HepG2 (cell line): ENCODE measurements around the gene ASTN2. TPM values are rescaled to one million over a fixed set of nuclear protein-coding genes. Genes with fewer than 3 reads are reported as not detected.
"Not testable (repeated sequence)": the region's sequence is repeated elsewhere in the genome, so short reads cannot be mapped to it uniquely, and the experiment has no call there.

Source experiments
- ATAC-seq: fragments of 200-7000 bp; cut with Tn5 transposase; 3 replicates; pipeline ENCODE4 v1.9.1; 2020; ENCODE audit warnings: mild to moderate bottlenecking, moderate library complexity
- BruUV-seq: library from RNA; stranded (reverse); fragments of 400-500 nt; replicated peaks from 2 replicates; lab custom pipeline; 2021; lab: Mats Ljungman, UMichigan
- CTCF ChIA-PET: fragments of 300-600 bp; formaldehyde crosslinking; extraction: SDS; loops from one replicate; lab custom pipeline; 2021; ENCODE audit warnings: low total read pairs, inconsistent platforms, low intra/inter-chr PET ratio; lab: Yijun Ruan, JAX
- POLR2A ChIA-PET: fragments of 350-600 bp; sonication (Branson Sonifier 250); formaldehyde crosslinking; loops from one replicate; lab custom pipeline; 2020; ENCODE audit warnings: antibody characterized with exemption, inconsistent platforms; lab: Yijun Ruan, JAX
- DNase-seq: peaks from one replicate; pipeline ENCODE4 v3.0.0-alpha.2; 2015; ENCODE audit warnings: low spot score
- FAIRE-seq: peaks from 3 replicates; lab custom pipeline; 2011; peaks lifted over from hg19 to GRCh38; lab: Jason Lieb, UNC
- H2AFZ ChIP-seq: one replicate; pipeline ENCODE4 v1.6.1; 2011; ENCODE audit warnings: low read length, inconsistent platforms
- H3K27ac ChIP-seq: fragments of 300-600 bp; 3 replicates; pipeline ENCODE4 v1.8.0; 2011; ENCODE audit warnings: mixed run types, mild to moderate bottlenecking, mixed read lengths, low read length, inconsistent platforms; ENCODE audit not compliant: insufficient read depth; ENCODE audit errors: extremely low read length
- H3K27me3 ChIP-seq, 2 experiments: fragments of 200-600 bp in 1 of 2; 2 replicates in 1 of 2; 3 replicates in 1 of 2; pipeline versions ENCODE4 v1.6.0 to v1.8.0; 2011; ENCODE audit warnings: low read length in 2 of 2, mild to moderate bottlenecking in 2 of 2, moderate library complexity in 2 of 2, inconsistent platforms in 1 of 2; ENCODE audit not compliant: insufficient read depth in 2 of 2, control insufficient read depth in 1 of 2
- H3K36me3 ChIP-seq, 2 experiments: fragments of 200-600 bp in 1 of 2; replicated peaks in 1 of 2; 2 replicates in 1 of 2; 3 replicates in 1 of 2; pipeline versions ENCODE4 v1.5.1 to v1.8.0; 2011; ENCODE audit warnings: low read length in 2 of 2, inconsistent platforms in 1 of 2; ENCODE audit not compliant: insufficient read depth in 2 of 2, control insufficient read depth in 1 of 2
- H3K4me1 ChIP-seq: 2 replicates; pipeline ENCODE4 v1.5.1; 2012; ENCODE audit warnings: low read length, inconsistent platforms; ENCODE audit not compliant: insufficient read depth
- H3K4me2 ChIP-seq: 2 replicates; pipeline ENCODE4 v1.6.0; 2011; ENCODE audit warnings: low read depth, low read length, inconsistent platforms
- H3K4me3 ChIP-seq, 3 experiments: fragments of 200-600 bp in 1 of 3; sonication (generic), shearing (Covaris generic) in 1 of 3; replicated peaks in 1 of 3; 2 replicates each; pipeline ENCODE4 v1.5.1; 2011 to 2016; ENCODE audit warnings: low read length in 3 of 3, inconsistent platforms in 2 of 3, low read depth in 2 of 3, mild to moderate bottlenecking in 2 of 3, control low read depth in 1 of 3, mixed read lengths in 1 of 3; ENCODE audit not compliant: insufficient read depth in 1 of 3
- H3K79me2 ChIP-seq: one replicate; pipeline ENCODE4 v1.6.1; 2011; ENCODE audit warnings: low read length, inconsistent platforms; ENCODE audit not compliant: insufficient read depth
- H3K9ac ChIP-seq: 2 replicates; pipeline ENCODE4 v1.6.0; 2011; ENCODE audit warnings: mild to moderate bottlenecking, low read depth, low read length, inconsistent platforms; ENCODE audit not compliant: insufficient read depth
- H3K9me3 ChIP-seq: 2 replicates; pipeline ENCODE4 v1.5.1; 2012; ENCODE audit warnings: mild to moderate bottlenecking, low read length
- H4K20me1 ChIP-seq: 2 replicates; pipeline ENCODE4 v1.6.0; 2011; ENCODE audit warnings: inconsistent platforms, mild to moderate bottlenecking, low read length, moderate library complexity; ENCODE audit not compliant: insufficient read depth
- ISL2 ChIP-seq: sonication (generic); formaldehyde crosslinking; IDR thresholded peaks from 2 replicates; pipeline ENCODE4 v1.5.0; 2020; ENCODE audit warnings: missing genetic modification reagents
- KIAA2018 ChIP-seq: sonication (generic); formaldehyde crosslinking; IDR thresholded peaks from 2 replicates; pipeline ENCODE4 v1.5.0; 2020; ENCODE audit warnings: mild to moderate bottlenecking, missing genetic modification reagents, borderline replicate concordance
- KLF9 ChIP-seq: IDR thresholded peaks from 2 replicates; pipeline ENCODE4 v1.6.1; 2016; ENCODE audit warnings: low read depth
- THAP11 ChIP-seq: IDR thresholded peaks from 2 replicates; pipeline ENCODE4 v1.6.1; 2016; ENCODE audit warnings: missing biosample characterization, missing genetic modification reagents
- ZNF24 ChIP-seq: fragments of 450-650 bp; IDR thresholded peaks from 2 replicates; pipeline ENCODE4 v1.6.1; 2017; ENCODE audit warnings: antibody characterized with exemption, mild to moderate bottlenecking
- WGBS: methylation state at CpG from one replicate; pipeline ENCODE4 v1.1.6; 2017; ENCODE audit warnings: low lambda C conversion rate; 5-methylcytosine and 5-hydroxymethylcytosine counted together
- in situ Hi-C: cut with HindIII; loops from 2 replicates; pipeline ENCODE4 v1.10.0; 2017; ENCODE audit warnings: low pct_unique_long_range_greater_than_20kb; ENCODE audit not compliant: extremely low pct_ligation_motif_present
- intact Hi-C: fragments of 100-400 bp; cut with micrococcal nuclease; formaldehyde crosslinking; loops from one replicate; pipeline ENCODE4 v1.10.0; 2022; ENCODE audit not compliant: unreplicated experiment
- polyA plus RNA-seq, 8 experiments: library from polyadenylated mRNA; depleted of rRNA in 3 of 8; stranded (reverse) in 7 of 8; unstranded in 1 of 8; fragments of >200 nt; fragmentation: Illumina TruSeq in 4 of 8; extraction: Trizol in 4 of 8; gene quantifications; 2 replicates each; pipeline versions ENCODE4 v1.2.1 to v1.2.3, GENCODE V29; 2011 to 2016; ENCODE audit warnings: low read depth in 4 of 8, missing spikeins in 1 of 8, mixed read lengths in 1 of 8; ENCODE audit not compliant: insufficient read depth in 1 of 8
- total RNA-seq, 5 experiments: library from RNA; depleted of rRNA; stranded (reverse); fragments of >200 nt; fragmentation: Illumina TruSeq; extraction: Trizol; gene quantifications; 2 replicates each; pipeline ENCODE4 v1.2.3, GENCODE V29; 2016; ENCODE audit warnings: low read depth in 1 of 5
- TF ChIP-seq, protein P1 (sequence below): sonication (generic); formaldehyde crosslinking; IDR thresholded peaks from 2 replicates; pipeline ENCODE4 v1.5.0; 2020; ENCODE audit warnings: mild to moderate bottlenecking, missing genetic modification reagents
- TF ChIP-seq, protein P2 (sequence below): sonication (generic); formaldehyde crosslinking; IDR thresholded peaks from 2 replicates; pipeline ENCODE4 v1.5.0; 2020; ENCODE audit warnings: missing genetic modification reagents

ASTN2 gene
- total and polyA plus RNA-seq, 2 of the 13 experiments (the other 11 are each of a cell fraction or from before 2014, with no cell fraction given), result 5.2 to 13.5 TPM

DNA sequence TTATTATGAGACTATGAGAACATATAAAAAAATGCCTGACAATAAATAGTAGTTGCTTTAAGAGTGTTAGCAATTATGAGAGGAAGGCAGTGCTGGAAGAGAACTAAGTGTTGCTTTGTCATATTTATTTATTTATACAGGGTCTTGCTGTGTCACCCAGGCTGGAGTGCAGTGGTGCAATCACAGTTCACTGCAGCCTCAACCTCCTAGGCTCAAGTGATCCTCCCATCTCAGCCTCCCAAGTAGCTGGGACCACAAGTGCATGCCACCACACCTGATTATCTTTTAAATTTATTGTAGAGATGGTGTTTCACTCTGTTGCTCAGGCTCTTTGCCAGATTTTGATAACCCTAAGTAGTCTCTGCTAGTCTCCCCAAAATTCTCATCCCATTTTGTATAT lies 724.1 kb downstream of the ASTN2 start:
- in situ Hi-C loops, H3K4me3 ChIP-seq, H3K27me3 ChIP-seq, CTCF ChIA-PET, H2AFZ ChIP-seq, FAIRE-seq, intact Hi-C loops, H4K20me1 ChIP-seq, H3K9me3 ChIP-seq, BruUV-seq, H3K9ac ChIP-seq, POLR2A ChIA-PET, H3K36me3 ChIP-seq, ATAC-seq, DNase-seq, H3K4me2 ChIP-seq, H3K27ac ChIP-seq: not testable (repeated sequence)
- TF ChIP-seq, protein P1, sequence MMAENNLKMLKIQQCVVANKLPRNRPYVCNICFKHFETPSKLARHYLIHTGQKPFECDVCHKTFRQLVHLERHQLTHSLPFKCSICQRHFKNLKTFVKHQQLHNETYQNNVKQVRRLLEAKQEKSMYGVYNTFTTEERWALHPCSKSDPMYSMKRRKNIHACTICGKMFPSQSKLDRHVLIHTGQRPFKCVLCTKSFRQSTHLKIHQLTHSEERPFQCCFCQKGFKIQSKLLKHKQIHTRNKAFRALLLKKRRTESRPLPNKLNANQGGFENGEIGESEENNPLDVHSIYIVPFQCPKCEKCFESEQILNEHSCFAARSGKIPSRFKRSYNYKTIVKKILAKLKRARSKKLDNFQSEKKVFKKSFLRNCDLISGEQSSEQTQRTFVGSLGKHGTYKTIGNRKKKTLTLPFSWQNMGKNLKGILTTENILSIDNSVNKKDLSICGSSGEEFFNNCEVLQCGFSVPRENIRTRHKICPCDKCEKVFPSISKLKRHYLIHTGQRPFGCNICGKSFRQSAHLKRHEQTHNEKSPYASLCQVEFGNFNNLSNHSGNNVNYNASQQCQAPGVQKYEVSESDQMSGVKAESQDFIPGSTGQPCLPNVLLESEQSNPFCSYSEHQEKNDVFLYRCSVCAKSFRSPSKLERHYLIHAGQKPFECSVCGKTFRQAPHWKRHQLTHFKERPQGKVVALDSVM (CRISPR knock-in tag), result peak; percentile 90
- Histone ChIP-seq H3K4me1 (peaks cover 66% of the 10 kb centered on the region), H3K79me2 (peaks cover 25% of the 10 kb centered on the region)

DNA sequence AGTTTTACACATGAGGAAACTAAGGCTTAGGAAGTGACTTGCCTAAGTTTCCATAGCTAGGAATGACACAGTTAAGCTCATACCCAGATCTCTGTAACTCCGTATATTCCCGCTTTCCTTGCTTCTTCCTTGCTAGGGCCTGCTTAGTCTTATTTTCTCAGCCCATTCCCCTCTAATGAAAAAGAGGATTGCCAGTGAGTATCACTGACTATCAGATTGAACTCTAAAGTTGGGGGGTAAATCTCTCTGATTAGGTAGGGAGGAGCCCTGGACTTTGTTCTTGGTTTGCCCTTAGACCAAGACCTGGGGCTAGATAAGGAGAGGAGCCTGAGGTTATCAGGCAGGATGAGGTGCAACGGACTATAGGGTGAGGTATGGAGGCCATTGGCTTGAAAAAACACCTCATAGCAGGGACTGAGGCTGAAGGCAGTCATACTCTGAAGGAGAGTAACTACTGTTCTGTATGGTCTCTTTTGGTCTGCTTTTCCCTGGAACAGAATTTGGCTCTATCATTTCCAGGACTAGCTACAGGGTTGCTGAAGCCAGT lies 725.3 kb downstream of the ASTN2 start:
- FAIRE-seq (peak; percentile 4), DNase-seq (no peak), ATAC-seq (no peak)
- H3K4me2 ChIP-seq, result peak overlapping the region; percentile 39
- H3K79me2 ChIP-seq, result peaks cover 25% of the 10 kb centered on the region
- no peak overlapping the region for H2AFZ ChIP-seq
- no peaks in the 10 kb centered on the region for H3K9me3 ChIP-seq
- CTCF ChIA-PET, result no interaction called here
- intact Hi-C loops (loop anchor here (5.0 kb wide), 1 partner anchor 747 kb away; no protein-coding TSS in a partner anchor), in situ Hi-C loops (no loop called here)
- no peak overlapping the region for H3K9ac ChIP-seq
- H3K4me1 ChIP-seq, result peaks cover 70% of the 10 kb centered on the region
- 81% methylated on average over 3 of the region's 3 CpGs for WGBS
- H3K27me3 ChIP-seq, result no peaks in the 10 kb centered on the region; a peak in 1 of 5 replicates
- no TSS peak for BruUV-seq
- POLR2A ChIA-PET, result no interaction called here
- H3K36me3 ChIP-seq, result no peaks in the 10 kb centered on the region
- H3K4me3 ChIP-seq, result no peak overlapping the region
- H4K20me1 ChIP-seq, result no peaks in the 10 kb centered on the region
- H3K27ac ChIP-seq, result no peak overlapping the region
- TF ChIP-seq ISL2, result no peak
- TF ChIP-seq, protein P2, sequence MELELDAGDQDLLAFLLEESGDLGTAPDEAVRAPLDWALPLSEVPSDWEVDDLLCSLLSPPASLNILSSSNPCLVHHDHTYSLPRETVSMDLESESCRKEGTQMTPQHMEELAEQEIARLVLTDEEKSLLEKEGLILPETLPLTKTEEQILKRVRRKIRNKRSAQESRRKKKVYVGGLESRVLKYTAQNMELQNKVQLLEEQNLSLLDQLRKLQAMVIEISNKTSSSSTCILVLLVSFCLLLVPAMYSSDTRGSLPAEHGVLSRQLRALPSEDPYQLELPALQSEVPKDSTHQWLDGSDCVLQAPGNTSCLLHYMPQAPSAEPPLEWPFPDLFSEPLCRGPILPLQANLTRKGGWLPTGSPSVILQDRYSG (CRISPR knock-in tag), result no peak
- no peak for TF ChIP-seq KIAA2018 (CRISPR knock-in tag)
- TF ChIP-seq THAP11, result no peak
- no peak for TF ChIP-seq KLF9 (CRISPR knock-in tag)
- no peak for TF ChIP-seq ZNF24
